H1 (cell line): ENCODE results near the gene ZXDC. TPM values are rescaled to one million over a fixed set of nuclear protein-coding genes. Genes with fewer than 3 reads are reported as not detected.
A peak's percentile ranks its signal among the peaks of the same experiment; 100 is the strongest.

ENCODE experiments used
- CEBPB ChIP-seq: IDR thresholded peaks from 2 replicates; pipeline ENCODE4 v1.6.1; 2012; ENCODE audit warnings: low read depth, low read length
- CTBP2 ChIP-seq: IDR thresholded peaks from 2 replicates; pipeline ENCODE4 v1.7.0; 2011; ENCODE audit warnings: borderline replicate concordance, mild to moderate bottlenecking, moderate library complexity, mixed read lengths, low read length; ENCODE audit not compliant: insufficient read depth, insufficient read length
- HDAC2 ChIP-seq, 2 experiments: fragments of 300-600 bp in 1 of 2; sonication (generic) in 1 of 2; IDR thresholded peaks; 2 replicates each; pipeline ENCODE4 v1.6.1; 2011 to 2012; ENCODE audit warnings: low read depth in 2 of 2, low read length in 2 of 2, mild to moderate bottlenecking in 2 of 2, moderate library complexity in 2 of 2, borderline replicate concordance in 1 of 2, inconsistent platforms in 1 of 2
- KDM4A ChIP-seq: IDR thresholded peaks from one replicate; pipeline ENCODE4 v1.7.1; 2012; ENCODE audit warnings: low read depth, mild to moderate bottlenecking, moderate library complexity, low read length, inconsistent platforms; ENCODE audit not compliant: severe bottlenecking
- KDM5A ChIP-seq: fragments of 200-600 bp; IDR thresholded peaks from 2 replicates; pipeline ENCODE4 v1.7.1; 2012; ENCODE audit warnings: mild to moderate bottlenecking, low read length, inconsistent platforms, mixed read lengths
- NANOG ChIP-seq: IDR thresholded peaks from 2 replicates; pipeline ENCODE4 v1.6.1; 2011; ENCODE audit warnings: low read length, low read depth, mild to moderate bottlenecking, inconsistent platforms; ENCODE audit not compliant: insufficient read depth, poor library complexity, severe bottlenecking
- NRF1 ChIP-seq: IDR thresholded peaks from 2 replicates; pipeline ENCODE4 v1.6.1; 2011; ENCODE audit warnings: mild to moderate bottlenecking, low read depth, low read length, improper control_type of control experiment
- PHF8 ChIP-seq: fragments of 200-600 bp; sonication (generic); conservative IDR thresholded peaks from 2 replicates; pipeline ENCODE4 v1.7.1; 2012; ENCODE audit warnings: low read depth, mild to moderate bottlenecking, inconsistent platforms, low read length, moderate library complexity
- RAD21 ChIP-seq, 2 experiments: IDR thresholded peaks in 1 of 2; conservative IDR thresholded peaks in 1 of 2; 2 replicates each; pipeline ENCODE4 v1.6.1; 2011; ENCODE audit warnings: low read depth in 2 of 2, low read length in 2 of 2, improper control_type of control experiment in 1 of 2, inconsistent platforms in 1 of 2, mild to moderate bottlenecking in 1 of 2, moderate library complexity in 1 of 2
- RXRA ChIP-seq: IDR thresholded peaks from 2 replicates; pipeline ENCODE4 v1.6.1; 2011; ENCODE audit warnings: low read depth, mild to moderate bottlenecking, low read length, moderate library complexity; ENCODE audit not compliant: insufficient read depth
- SIN3A ChIP-seq, 2 experiments: IDR thresholded peaks in 1 of 2; conservative IDR thresholded peaks in 1 of 2; 2 replicates each; pipeline ENCODE4 v1.6.1; 2011 to 2012; ENCODE audit warnings: low read length in 2 of 2, improper control_type of control experiment in 1 of 2, low read depth in 1 of 2, mild to moderate bottlenecking in 1 of 2
- SP2 ChIP-seq: IDR thresholded peaks from 2 replicates; pipeline ENCODE4 v1.6.1; 2012; ENCODE audit warnings: mild to moderate bottlenecking, low read length, inconsistent platforms
- TCF12 ChIP-seq: IDR thresholded peaks from 2 replicates; pipeline ENCODE4 v1.6.1; 2011; ENCODE audit warnings: low read depth, mild to moderate bottlenecking, low read length
- polyA plus RNA-seq, 7 experiments: library from polyadenylated mRNA; depleted of rRNA in 3 of 7; stranded (reverse) in 5 of 7; unstranded in 2 of 7; fragments of >200 nt in 5 of 7; fragments of 200-250 nt in 2 of 7; gene quantifications; 1 replicate in 5 of 7; 2 replicates in 1 of 7; 4 replicates in 1 of 7; pipeline versions ENCODE4 v1.2.1 to v1.2.3, GENCODE V29; 2011 to 2013; ENCODE audit warnings: missing spikeins in 2 of 7, mixed read lengths in 2 of 7
- total RNA-seq: library from RNA; stranded (reverse); fragmentation: NEBNext Ultra II Directional; extraction: Animal tissue kit (Norgen Biotek cat#: 25700); gene quantifications from 2 replicates; pipeline ENCODE4 v1.2.1, GENCODE V29; 2021

Gene ZXDC
- total and polyA plus RNA-seq, 2 of the 8 experiments (the other 6 are each of a cell fraction or from before 2014, with no cell fraction given) = 12.7 to 24.3 TPM

GRCh38 chr3:126523745-126524428 is 48.2 kb upstream of the ZXDC start, which contains the start of gene CHST13 (continued):
- TF ChIP-seq PHF8 = peak; percentile 51; the same call in 1 of the 2 replicates
- TF ChIP-seq RXRA = no peak
- no peak for TF ChIP-seq SP2
- no peak for TF ChIP-seq SIN3A (conservative IDR thresholded peaks at IDR 0.05 in 1 of 2, IDR thresholded peaks at IDR 0.05 in 1 of 2; ENCODE audit: low read depth in 1 of 2, low read length in 2 of 2)
- TF ChIP-seq KDM5A = no peak
- peak; percentile 95 for TF ChIP-seq KDM4A
- no peak for TF ChIP-seq TCF12
- no peak for TF ChIP-seq CTBP2
- no peak for TF ChIP-seq HDAC2 (IDR thresholded peaks at IDR 0.05; ENCODE audit: borderline replicate concordance in 1 of 2, low read depth in 2 of 2, low read length in 2 of 2)
- TF ChIP-seq RAD21 (IDR thresholded peaks at IDR 0.05 in 1 of 2, conservative IDR thresholded peaks at IDR 0.05 in 1 of 2; ENCODE audit: low read depth in 2 of 2, low read length in 2 of 2) = no peak
- no peak for TF ChIP-seq CEBPB
- TF ChIP-seq NANOG = no peak
- no peak for TF ChIP-seq NRF1
